Erythroblast (primary cell): ENCODE data around the gene GPNMB.

ENCODE experiments used
- GATA1 ChIP-seq: IDR thresholded peaks from 2 replicates; pipeline ENCODE4 v1.6.1; 2011; ENCODE audit warnings: low read depth, mild to moderate bottlenecking, control low read depth, low read length, moderate library complexity
- POLR2A ChIP-seq: IDR thresholded peaks from 2 replicates; pipeline ENCODE4 v1.6.1; 2011; ENCODE audit warnings: mild to moderate bottlenecking, low read length

DNA sequence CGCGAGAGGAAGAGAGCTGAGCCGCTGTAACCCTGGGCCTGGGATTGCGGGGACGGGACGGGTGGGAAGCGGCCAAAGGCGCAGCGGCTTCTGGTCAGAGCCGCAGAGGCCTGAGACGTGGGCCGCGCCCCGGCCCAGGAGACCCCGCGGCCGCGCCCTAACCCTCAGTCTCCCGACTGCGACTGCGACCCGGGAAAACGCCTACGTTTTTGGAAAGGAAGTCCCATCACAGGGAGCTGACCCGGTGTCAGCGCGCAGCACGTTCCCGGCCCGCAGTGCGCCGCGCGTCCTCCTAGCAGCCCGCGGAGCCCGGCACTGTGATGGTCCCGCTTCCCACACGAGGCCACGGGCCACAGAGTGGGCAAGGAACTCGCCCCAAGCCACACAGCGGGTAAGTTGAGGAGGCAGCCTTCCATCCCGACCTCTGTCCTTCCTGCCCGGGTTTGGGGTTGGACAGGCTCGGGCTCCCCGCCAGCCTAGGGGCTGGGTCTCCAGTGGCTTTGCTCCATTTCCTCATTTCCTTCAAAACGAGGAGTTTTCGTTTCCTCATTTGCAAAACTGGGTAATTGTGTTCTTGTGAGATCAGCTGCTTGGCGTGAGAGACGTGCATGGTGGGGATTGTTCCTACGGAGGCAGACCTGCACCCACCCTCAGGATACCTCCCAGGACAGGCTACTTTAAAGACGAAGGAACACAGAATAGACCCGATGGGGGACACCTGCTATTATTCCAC, 1.2 kb downstream of the GPNMB start:
- no peak for TF ChIP-seq POLR2A
- no peak for TF ChIP-seq GATA1
